MV-4-11 (cell line): ENCODE measurements around the gene WDR46.

Experiments used
- DNase-seq: peaks from one replicate; lab custom pipeline; 2025; lab: John Stamatoyannopoulos, UW

WDR46 gene, protein sequence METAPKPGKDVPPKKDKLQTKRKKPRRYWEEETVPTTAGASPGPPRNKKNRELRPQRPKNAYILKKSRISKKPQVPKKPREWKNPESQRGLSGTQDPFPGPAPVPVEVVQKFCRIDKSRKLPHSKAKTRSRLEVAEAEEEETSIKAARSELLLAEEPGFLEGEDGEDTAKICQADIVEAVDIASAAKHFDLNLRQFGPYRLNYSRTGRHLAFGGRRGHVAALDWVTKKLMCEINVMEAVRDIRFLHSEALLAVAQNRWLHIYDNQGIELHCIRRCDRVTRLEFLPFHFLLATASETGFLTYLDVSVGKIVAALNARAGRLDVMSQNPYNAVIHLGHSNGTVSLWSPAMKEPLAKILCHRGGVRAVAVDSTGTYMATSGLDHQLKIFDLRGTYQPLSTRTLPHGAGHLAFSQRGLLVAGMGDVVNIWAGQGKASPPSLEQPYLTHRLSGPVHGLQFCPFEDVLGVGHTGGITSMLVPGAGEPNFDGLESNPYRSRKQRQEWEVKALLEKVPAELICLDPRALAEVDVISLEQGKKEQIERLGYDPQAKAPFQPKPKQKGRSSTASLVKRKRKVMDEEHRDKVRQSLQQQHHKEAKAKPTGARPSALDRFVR

DNA sequence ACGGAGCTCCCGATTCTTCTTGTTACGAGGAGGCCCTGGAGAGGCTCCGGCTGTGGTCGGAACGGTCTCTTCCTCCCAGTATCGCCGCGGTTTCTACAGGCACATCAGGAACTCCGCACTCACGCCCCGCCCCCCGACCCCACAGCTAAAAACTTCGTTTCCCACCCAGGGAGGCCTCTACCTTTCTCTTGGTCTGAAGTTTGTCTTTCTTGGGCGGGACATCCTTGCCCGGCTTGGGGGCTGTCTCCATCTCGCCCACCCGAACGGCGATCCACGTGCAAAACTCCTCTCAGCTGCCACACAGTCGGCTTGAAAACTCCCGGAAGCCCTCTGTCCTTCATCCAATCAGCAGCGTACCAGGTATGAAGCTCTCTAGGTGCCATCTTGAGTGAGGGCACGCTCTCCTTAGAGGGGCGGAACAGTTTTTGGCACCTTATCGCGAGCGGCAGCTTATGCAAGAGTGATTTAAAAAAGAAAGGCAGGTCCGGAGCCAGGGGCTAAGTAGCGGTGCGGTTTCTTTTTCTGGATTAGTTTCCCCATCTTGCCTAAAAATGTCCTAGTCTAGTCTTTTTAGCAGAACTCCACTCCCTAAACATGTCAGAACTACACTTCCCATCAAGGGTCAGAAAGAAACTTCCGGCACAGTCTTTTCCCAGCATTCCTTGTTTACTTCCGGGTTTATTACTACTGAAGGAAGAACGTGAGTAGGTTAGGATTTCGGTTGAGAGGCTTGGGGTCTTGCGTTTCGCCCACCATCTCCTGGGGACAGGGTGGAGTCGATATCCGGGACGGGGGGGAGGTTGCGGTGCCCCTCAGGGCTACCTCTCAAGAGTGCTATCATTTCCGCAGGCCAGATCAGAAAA is at the start of gene WDR46, which contains the start of gene PFDN6:
Gene WDR46, minus strand, starts transcription at position 319 of the 863 bp plus-strand sequence. Its CDS starts 69 bp downstream, at position 250.
Gene PFDN6, plus strand, starts transcription at position 681 of the 863 bp plus-strand sequence. CDS start 256 bp downstream, outside the sequence.
- DNase-seq = peak; percentile 94

DNA sequence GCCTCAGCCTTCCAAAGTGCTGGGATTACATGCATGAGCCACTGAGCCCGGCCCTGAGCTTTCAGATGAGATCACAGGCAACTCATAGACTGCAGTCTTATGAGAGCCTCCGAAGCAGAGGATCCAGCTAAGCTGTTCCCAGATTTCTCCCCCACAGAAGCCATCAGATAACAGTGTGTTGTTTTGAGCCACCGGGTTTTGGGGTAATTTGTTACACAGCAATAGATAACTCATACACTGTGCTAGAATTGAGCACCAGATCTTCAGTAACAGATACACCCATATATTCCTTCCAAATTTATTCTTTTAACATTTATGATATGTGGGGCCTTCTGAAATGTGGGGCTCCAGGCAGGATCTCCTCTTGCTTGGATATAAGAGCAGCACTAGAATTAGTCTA is 47.5 kb upstream of the WDR46 start:
- DNase-seq = no peak

DNA sequence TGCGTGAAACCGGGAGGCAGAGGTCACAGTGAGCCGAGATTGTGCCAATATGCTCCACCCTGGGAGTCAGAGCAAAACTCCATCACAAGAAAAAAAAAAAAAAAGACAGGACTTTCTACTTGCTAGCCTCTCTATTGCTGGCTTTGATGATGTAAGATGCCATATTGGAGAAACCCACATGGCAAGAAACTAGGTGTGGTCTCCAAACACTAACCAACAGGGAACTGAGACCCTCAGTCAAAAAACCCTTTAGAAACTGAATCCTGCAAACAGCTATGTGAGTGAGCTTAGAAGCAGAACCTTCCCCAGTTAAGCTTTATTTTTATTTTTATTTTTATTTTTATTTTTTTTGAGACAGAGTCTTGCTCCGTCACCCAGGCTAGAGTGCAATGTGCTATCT is 46.9 kb upstream of the WDR46 start:
- peak; percentile 39 for DNase-seq

DNA sequence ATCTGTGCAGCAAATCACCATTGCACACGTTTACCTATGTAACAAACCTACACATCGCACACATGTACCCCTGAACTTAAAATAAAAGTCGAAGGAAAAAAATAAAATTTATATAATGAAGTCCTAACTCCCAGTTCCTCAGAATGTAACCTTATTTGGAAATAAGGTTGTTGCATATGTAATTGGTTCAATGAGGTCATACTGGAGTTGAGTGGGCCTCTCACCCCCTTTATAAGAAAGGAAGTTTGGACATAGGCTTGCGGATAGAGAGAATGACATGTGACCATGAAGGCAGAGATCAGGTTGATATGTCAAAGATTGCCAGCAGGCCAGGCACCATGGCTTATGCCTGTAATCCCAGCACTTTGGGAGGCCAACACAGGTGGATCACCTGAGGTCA is 44.6 kb upstream of the WDR46 start:
- DNase-seq = no peak

DNA sequence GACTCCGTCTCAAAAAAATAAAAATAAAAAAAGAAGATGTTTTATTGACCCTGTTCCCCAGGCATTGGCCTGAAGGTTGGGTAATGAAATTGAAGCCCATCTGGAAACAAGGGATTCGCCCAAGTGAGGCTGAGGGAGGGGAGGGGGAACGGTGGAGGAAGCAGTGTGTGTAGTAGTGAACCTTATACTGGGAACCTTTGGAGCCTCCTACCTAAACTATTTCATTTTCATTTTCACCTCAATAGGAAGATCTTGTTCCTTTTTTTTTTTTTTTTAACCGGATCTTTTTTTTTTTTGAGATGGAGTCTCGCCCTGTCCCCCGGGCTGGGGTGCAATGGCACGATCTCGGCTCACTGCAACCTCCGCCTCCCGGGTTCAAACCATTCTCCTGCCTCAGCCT is 41.7 kb upstream of the WDR46 start:
- DNase-seq = no peak

DNA sequence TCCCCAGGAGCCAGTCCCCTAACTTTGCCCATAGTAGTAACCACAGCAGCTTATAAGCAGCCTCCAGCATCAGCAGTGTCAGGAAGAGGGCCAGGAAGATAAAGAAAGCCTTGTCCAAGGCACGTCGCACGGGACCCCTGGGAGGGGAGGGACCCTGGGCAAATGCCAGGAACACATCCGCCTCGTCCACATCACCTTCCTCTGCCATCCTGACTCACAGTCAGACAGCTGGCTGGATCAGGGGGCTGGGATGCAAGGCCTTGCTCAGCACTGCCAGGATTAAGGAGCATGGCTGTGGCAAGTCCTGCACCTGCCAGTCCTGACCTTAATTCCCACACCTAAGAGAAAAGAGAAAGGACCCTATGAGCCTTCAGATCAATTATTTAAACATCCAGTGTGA is 40.0 kb upstream of the WDR46 start:
- DNase-seq = no peak

DNA sequence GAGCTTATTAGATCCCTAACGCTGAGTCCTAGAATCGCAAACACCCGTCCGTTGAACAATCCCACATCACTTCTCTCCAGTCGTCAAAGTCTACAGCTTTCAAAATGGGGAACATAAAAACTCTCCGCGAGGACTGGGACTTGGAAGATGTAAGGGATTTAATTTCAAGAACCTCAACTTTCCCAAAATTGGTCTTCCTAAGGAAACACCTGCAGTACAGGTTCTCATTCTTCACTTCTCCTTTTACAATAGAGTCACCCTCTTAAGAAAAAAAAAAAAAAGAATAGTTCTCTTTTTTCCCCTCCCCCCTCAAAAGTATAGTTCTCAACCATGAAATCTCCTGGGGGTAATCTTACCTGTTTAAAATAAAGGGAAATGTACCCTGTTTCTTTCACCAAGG is 35.1 kb upstream of the WDR46 start:
- peak; percentile 52 for DNase-seq

DNA sequence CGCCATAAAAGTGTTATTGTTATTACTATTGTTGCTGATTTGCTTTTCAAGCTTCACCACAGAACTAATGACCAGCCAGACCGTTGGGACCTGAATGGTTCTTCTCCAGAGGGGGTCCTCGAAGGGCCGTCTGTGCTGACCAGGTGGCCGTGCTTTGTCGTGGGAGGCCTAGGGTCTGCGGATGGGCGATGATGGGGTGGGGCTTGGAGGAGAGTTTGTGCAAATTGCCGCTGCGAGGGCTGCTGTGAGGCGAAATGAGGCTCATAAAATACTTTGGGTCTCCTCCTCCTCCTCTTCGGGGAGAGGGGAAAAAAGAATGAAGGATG is 34.5 kb upstream of the WDR46 start:
- no peak for DNase-seq

DNA sequence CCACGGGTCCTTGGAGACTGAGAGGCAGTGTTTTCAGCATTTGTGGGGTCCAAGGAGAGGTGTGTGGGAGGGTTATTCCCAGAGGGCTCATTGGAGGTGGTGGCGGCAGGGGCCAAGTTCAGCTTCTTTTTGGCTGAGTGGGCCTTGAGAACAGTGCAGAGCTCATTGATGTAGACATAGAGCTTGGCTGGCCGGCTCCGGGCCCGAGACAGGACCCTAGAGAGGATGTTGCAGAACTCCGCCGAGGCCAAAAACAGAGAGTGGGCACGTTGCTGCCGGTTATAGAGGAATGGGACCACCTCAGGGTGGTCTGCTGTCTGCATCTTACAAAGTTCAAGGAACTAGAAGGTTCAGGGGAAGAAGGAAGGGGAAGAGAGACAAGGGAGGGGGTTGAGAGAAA is 32.2 kb upstream of the WDR46 start:
- DNase-seq = no peak

DNA sequence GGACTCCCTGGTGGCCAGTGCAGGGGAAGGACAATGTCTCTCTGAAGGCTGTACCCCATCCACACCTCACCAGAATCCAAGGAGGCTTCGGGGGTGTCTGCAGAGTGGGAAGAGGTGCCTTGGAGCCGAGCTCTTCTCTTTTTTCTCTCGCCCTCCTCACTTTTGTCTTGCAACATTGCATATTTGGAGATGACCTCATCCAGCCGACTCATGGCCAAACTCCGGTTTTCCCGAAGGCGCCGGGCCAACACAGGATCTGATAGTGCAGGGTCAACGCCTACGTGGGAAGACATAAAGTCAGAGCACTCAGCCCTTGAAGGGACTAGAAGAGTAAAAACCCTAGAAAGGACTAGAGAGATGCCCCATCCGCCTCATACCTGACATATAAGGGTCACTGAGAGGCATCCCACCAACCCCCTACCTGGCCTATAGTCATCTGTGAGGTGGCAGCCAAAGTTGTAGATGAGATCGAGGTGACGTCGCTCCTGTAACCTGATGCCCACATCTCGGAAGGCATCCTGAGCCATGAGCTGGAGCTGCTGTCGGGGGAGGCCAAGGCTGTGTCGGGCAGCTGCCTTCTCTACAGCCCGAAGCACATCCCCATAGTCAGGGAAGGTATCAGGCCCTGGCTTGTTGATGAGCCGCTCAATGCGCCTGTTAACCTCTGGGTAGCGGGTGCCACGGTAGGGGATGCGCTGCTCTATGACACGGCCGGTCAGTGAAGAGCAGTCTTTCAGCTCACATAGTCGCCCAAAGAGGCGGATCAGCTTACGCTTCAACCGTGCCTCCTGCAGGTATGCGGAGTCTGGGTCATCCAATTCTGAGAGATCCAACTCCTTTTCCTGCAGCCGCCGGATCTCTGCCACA is 31.5 kb upstream of the WDR46 start:
- DNase-seq = no peak

DNA sequence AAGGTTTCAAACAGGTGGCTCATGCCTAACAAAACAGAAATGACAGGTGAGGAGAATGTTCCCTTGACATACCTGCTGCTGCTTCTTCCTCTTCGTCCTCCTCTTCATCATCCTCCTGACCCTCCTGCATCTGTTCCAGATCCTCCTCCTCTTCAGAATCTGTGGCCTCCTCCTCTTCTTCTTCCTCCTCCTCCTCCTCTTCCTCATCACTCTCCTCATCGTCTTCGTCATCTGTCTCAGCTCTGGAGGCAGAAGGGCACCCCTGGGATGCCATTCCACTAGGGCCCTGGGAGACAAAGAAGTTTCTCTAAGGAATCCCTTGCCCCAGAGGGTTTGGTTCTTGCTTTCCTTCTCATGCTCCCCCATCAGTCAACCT is 30.9 kb upstream of the WDR46 start:
- no peak for DNase-seq

DNA sequence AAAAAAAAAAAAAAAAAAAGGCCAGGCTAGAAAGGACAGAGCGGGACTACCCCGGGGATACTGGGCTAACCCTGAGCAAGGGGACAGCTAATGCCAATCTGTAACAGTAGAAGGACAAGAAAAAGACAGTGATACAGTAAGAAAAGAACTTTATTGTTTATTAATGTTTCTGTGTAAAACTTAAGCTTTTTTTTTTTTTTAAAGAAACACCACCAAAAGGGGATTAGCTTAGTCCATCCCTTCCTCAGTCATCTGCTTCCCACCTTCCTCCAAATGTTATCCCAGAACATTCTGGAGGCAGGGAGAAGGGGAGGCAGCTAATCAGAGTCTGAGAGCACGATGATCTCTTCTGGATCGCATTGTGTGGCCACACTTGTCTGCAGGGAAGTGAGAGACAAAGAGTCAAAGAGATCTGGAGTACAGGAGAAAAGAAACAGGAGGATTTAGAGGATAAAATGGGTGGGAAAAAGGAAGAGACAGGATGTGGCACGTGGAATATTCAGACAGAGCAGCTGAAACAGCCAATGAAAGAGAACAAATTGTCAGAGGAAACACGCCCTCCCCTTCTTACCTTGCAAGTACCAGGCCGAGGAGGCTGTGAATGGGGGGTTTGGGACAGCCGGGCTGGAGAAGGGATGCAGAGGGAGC is 29.5 kb upstream of the WDR46 start:
- DNase-seq = no peak

DNA sequence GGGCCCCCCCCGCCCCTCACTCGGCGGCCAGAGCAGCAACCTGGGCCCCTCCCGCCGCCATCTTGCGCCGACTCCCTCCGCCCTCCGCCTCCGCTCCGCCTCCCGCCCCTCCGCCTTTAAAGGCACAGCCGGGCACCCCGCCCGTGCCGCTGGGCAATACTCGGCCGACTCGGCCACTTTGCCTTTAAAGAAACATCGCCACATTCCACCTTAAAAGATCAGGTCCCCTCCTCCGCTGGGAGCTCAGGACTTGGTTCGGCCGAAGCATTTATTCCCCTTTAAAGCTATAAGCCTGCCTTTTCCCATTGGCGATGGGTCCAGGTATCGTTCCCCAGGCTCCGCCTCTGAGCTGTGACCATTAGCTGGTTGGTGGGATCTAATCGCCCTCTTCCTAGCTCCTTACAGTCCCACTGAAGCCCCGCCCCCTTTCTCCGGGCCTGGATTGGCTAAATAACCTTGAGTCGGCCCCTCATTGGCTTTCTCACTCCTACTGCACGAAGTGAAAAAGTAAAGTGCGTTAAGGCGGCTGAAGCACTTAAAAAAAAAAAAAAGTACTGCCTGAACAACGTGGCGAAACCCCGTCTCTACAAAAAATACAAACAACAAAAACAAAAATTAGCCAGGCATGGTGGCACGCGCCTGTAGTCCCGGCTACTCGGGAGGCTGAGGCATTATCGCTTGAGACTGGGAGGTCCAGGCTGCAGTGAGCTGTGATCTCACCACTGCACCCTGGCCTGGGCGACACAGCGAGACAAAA is 28.8 kb upstream of the WDR46 start, which contains the start of gene ZBTB22:
Gene ZBTB22, minus strand, starts transcription at position 76 of the 757 bp plus-strand sequence. CDS start 828 bp downstream, outside the sequence.
- peak; percentile 99 for DNase-seq

DNA sequence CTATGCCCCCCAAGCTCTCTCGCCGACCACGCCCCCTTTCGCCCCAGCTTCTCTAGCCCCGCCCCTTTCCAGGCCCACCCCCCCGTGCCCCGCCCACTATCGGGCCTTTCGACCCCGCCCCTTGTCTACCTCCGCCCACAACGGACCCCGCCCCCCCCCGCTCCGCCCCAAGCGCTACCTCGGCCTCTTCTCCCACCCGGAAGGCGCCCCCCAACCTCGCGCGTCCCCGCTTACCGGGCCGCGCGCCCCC is 28.3 kb upstream of the WDR46 start:
- no peak for DNase-seq

DNA sequence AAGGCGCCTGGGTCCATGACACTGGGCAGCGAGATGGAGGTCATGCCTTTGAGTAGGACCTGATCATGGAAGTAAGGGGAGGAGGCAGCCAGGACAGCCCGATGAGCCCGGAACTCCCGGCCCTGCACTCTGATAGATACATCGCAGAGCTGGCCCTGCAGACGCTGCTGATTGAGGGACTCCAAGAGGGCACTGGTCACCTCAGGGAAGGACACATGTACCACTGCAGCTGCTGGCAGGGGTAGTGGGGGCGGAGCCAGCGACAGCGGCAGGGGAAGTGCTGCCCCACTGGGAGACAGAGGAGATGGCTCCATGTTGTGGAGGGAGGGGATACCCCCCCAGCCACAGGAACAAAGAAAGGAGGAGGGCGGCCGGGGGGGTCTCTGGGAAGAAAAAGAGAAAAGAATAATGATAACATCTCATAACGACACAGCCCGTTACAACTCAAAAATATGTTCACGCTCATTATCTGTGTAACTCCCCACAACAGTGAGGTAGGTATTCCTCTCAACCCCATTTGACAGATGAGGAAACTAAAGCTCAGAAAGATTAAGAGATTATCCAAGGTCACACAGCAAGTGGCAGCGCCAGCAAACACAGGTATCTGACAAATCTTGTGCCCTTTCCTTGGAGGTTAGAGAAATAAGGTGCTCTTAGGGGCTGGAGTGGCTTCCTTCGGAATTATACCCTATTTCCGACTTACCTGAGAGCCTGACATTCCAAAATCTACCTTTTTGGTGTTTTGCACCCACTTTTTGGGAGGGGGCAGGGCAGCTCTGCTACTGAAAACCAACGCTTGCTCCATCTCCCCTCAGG is 27.8 kb upstream of the WDR46 start:
- DNase-seq = no peak

DNA sequence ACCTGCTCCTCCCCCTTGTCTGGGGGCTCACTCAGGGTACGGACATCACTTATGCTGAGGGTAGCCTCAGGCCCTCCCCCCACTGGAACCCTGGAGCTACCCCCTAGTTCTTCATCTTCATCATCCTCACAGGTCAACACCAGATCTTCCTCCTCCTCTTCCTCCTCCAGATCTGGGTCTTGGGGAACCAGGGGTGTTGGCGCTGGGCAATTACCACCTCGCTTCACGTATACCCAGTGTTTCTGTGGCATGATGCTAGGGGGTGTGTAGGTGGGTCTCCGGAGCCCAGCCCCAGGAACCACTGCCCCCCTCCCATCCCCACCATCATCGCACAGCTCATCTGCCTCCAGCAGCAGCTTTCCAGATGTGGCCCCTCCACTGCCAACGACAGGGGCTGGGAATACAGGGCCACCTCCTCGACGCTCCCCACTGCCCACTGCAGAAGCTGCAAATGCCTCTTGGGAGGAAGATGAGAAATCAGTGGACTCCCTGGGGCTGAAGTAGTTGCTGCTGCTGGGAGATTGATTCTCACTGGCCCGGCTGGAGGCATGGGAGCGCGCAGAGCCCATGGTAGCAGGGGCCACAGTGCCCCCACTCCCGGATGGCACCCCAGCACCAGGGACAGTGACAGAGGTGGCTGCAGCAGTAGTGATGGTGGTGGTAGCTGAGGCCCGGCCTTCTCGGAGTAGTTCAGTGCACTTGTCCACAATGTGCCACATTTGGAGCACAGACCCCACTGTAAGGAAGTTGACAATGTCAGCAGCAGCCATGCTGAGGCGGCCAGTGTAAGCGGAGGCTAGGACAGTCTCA is 27.0 kb upstream of the WDR46 start:
- DNase-seq = no peak

DNA sequence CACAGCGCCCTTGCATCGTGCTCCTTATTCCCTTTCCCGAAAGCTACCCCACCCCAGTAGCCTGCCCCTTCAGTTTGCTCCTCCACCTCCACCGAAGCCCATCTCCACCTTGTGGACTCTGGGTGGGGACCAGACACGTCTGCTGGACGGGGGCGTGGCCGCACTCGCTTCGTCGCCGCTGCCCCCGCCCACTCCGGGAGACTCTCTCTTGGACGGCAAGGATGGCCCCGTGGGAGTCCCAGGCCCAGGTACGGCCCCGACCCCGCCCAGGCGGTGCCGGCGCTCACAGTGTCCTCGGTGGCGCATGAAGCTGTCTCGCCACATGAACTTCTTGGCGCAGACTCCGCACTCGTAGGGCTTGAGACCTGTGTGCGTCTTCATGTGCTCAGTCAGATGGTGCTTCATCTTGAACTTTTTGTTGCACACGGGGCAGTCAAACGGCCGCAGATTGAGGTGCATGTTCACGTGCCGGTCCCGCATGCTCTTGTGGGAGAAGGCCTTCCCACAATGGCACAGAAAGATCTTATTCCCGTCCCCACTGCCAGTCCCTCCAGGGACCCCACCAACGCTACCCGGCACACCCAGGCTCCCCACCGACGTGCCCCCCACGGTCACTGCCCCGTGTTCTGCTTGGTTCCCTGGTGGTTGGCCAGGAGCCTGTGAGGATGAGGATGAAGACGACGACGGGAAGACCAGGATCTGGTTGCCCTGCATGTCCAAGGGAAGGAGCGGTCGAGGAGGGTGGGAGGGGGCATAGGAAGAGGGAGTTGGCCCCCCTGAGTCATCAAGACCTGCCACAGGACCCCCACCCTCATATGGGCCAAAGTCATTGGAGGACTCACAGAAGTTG is 26.1 kb upstream of the WDR46 start:
- no peak for DNase-seq

DNA sequence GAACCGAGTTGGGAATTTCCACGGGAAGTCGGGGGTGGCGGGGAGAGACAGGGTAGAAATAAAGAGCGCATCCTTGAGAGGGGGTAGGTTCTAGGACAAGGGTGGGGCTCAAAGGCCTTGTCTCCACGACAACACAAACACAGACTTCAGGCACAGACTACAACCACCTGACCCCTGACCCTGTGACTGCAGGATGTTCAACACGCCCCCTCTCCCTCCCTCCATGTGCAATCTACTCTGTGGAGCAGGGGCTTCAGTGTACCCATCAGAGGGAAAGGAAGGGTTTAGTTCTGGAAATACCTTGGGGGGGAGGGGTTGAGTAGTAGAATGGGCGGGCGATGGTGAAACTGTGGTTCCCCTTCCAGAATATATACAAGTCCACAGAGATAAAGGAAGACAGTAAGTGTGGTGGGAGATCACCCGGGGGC is 25.5 kb upstream of the WDR46 start:
- peak; percentile 52 for DNase-seq
